ENCODE measurements around the gene SUSD1. TPM values are rescaled to one million over a fixed set of nuclear protein-coding genes. Genes with fewer than 3 reads are reported as not detected.

SUSD1 gene
- total and polyA plus RNA-seq, 3 experiments from 2014 or later, result 5.0 to 18.1 (median 5.3) TPM

GRCh38 chr9:112069318-112070169 lies 105.6 kb downstream of the SUSD1 start:
- peaks cover 5 to 11% (median 8%) of the 10 kb centered on the region in 3 donors for H3K4me1 Mint-ChIP-seq
- Histone ChIP-seq H3K4me1 (ENCODE audit: insufficient read depth, low read length) (peaks cover 20% of the 10 kb centered on the region), H3K4me3 (ENCODE audit: low read length) (no peak overlapping the region), H3K36me3 (ENCODE audit: insufficient read depth, low read length) (no peaks in the 10 kb centered on the region), H3K27ac (ENCODE audit: low read depth, low read length) (peak overlapping the region; percentile 51), H3K9me3 (ENCODE audit: low read length) (no peaks in the 10 kb centered on the region), H3K27me3 (ENCODE audit: insufficient read depth, low read length, poor library complexity, severe bottlenecking) (no peaks in the 10 kb centered on the region)
- H3K9me3 Mint-ChIP-seq, result no peaks in the 10 kb centered on the region
- no peak overlapping the region for H3K4me3 Mint-ChIP-seq
- H3K27ac Mint-ChIP-seq, result no peak overlapping the region
- DNase-seq, result no peak
- peaks cover 13 to 25% (median 18%) of the 10 kb centered on the region in 3 donors for H3K36me3 Mint-ChIP-seq
- H3K27me3 Mint-ChIP-seq, result no peaks in the 10 kb centered on the region
- CTCF ChIA-PET, result interaction anchor here (1.0 to 2.6 kb wide), 2 partner anchors 18 to 311 kb away, joined by 3 to 6 read pairs; no protein-coding TSS in a partner anchor
- POLR2A ChIA-PET, result no interaction called here

GRCh38 chr9:112065806-112066606 lies 109.1 kb downstream of the SUSD1 start:
- Mint-ChIP-seq H3K27ac (no peak overlapping the region), H3K36me3 (peaks cover 8 to 37% (median 15%) of the 10 kb centered on the region in 3 donors), H3K27me3 (no peaks in the 10 kb centered on the region), H3K9me3 (no peaks in the 10 kb centered on the region), H3K4me1 (peaks cover 14 to 21% (median 18%) of the 10 kb centered on the region in 3 donors), H3K4me3 (no peak overlapping the region)
- H3K4me3 ChIP-seq (ENCODE audit: low read length), result no peak overlapping the region
- POLR2A ChIA-PET, result no interaction called here
- no peak overlapping the region for H3K27ac ChIP-seq (ENCODE audit: low read depth, low read length)
- peaks cover 13% of the 10 kb centered on the region for H3K4me1 ChIP-seq (ENCODE audit: insufficient read depth, low read length)
- no peaks in the 10 kb centered on the region for H3K9me3 ChIP-seq (ENCODE audit: low read length)
- no peaks in the 10 kb centered on the region for H3K36me3 ChIP-seq (ENCODE audit: insufficient read depth, low read length)
- CTCF ChIA-PET, result interaction anchor here (4.1 kb wide), 1 partner anchor 9 kb away, joined by 14 read pairs; no protein-coding TSS in a partner anchor
- H3K27me3 ChIP-seq (ENCODE audit: insufficient read depth, low read length, poor library complexity, severe bottlenecking), result no peaks in the 10 kb centered on the region
- DNase-seq, result no peak

GRCh38 chr9:112064871-112065270 lies 110.2 kb downstream of the SUSD1 start:
- H3K4me3 ChIP-seq (ENCODE audit: low read length), result no peak overlapping the region
- no peak overlapping the region for H3K27ac ChIP-seq (ENCODE audit: low read depth, low read length)
- ChIA-PET CTCF (interaction anchor here (4.1 kb wide), 1 partner anchor 10 kb away, joined by 14 read pairs; no protein-coding TSS in a partner anchor), POLR2A (no interaction called here)
- H3K4me1 ChIP-seq (ENCODE audit: insufficient read depth, low read length), result peaks cover 18% of the 10 kb centered on the region
- H3K4me3 Mint-ChIP-seq, result no peak overlapping the region
- DNase-seq, result no peak
- H3K9me3 Mint-ChIP-seq, result no peaks in the 10 kb centered on the region
- H3K9me3 ChIP-seq (ENCODE audit: low read length), result no peaks in the 10 kb centered on the region
- H3K27ac Mint-ChIP-seq, result peak overlapping the region in 1 of 8 donors; percentile 12
- peaks cover 0 to 2% of the 10 kb centered on the region in 2 donors for H3K27me3 Mint-ChIP-seq
- peaks cover 4 to 30% (median 12%) of the 10 kb centered on the region in 3 donors for H3K36me3 Mint-ChIP-seq
- H3K27me3 ChIP-seq (ENCODE audit: insufficient read depth, low read length, poor library complexity, severe bottlenecking), result no peaks in the 10 kb centered on the region
- H3K36me3 ChIP-seq (ENCODE audit: insufficient read depth, low read length), result no peaks in the 10 kb centered on the region
- peaks cover 17 to 23% (median 23%) of the 10 kb centered on the region in 3 donors for H3K4me1 Mint-ChIP-seq

- peaks cover 0 to 2% of the 10 kb centered on the region in 2 donors for H3K27me3 Mint-ChIP-seq
- H3K4me3 Mint-ChIP-seq, result no peak overlapping the region
- Histone ChIP-seq H3K4me1 (ENCODE audit: insufficient read depth, low read length) (peaks cover 18% of the 10 kb centered on the region), H3K36me3 (ENCODE audit: insufficient read depth, low read length) (no peaks in the 10 kb centered on the region), H3K4me3 (ENCODE audit: low read length) (no peak overlapping the region), H3K27me3 (ENCODE audit: insufficient read depth, low read length, poor library complexity, severe bottlenecking) (no peaks in the 10 kb centered on the region), H3K9me3 (ENCODE audit: low read length) (no peaks in the 10 kb centered on the region), H3K27ac (ENCODE audit: low read depth, low read length) (no peak overlapping the region)
- peaks cover 17 to 23% (median 23%) of the 10 kb centered on the region in 3 donors for H3K4me1 Mint-ChIP-seq
- H3K27ac Mint-ChIP-seq, result peak overlapping the region in 2 of 8 donors; percentile 8 to 36
- CTCF ChIA-PET, result interaction anchor here (4.1 kb wide), 1 partner anchor 12 kb away, joined by 14 read pairs; no protein-coding TSS in a partner anchor
- POLR2A ChIA-PET, result no interaction called here
- H3K36me3 Mint-ChIP-seq, result peaks cover 4 to 28% (median 11%) of the 10 kb centered on the region in 3 donors
- no peak for DNase-seq
- H3K9me3 Mint-ChIP-seq, result no peaks in the 10 kb centered on the region
Measured at GRCh38 chr9:112063586-112063985, 111.5 kb downstream of the SUSD1 start.

GRCh38 chr9:112063151-112063550 lies 111.9 kb downstream of the SUSD1 start:
- peaks cover 3 to 32% (median 14%) of the 10 kb centered on the region in 3 donors for H3K36me3 Mint-ChIP-seq
- peak overlapping the region in 1 of 8 donors; percentile 1 for H3K27ac Mint-ChIP-seq
- ChIA-PET POLR2A (no interaction called here), CTCF (no interaction called here)
- Histone ChIP-seq H3K36me3 (ENCODE audit: insufficient read depth, low read length) (no peaks in the 10 kb centered on the region), H3K9me3 (ENCODE audit: low read length) (no peaks in the 10 kb centered on the region), H3K4me3 (ENCODE audit: low read length) (no peak overlapping the region), H3K27ac (ENCODE audit: low read depth, low read length) (no peak overlapping the region), H3K4me1 (ENCODE audit: insufficient read depth, low read length) (peaks cover 18% of the 10 kb centered on the region), H3K27me3 (ENCODE audit: insufficient read depth, low read length, poor library complexity, severe bottlenecking) (no peaks in the 10 kb centered on the region)
- no peak overlapping the region for H3K4me3 Mint-ChIP-seq
- H3K9me3 Mint-ChIP-seq, result no peaks in the 10 kb centered on the region
- no peak for DNase-seq
- peaks cover 17 to 23% (median 23%) of the 10 kb centered on the region in 3 donors for H3K4me1 Mint-ChIP-seq
- peaks cover 0 to 2% of the 10 kb centered on the region in 2 donors for H3K27me3 Mint-ChIP-seq

- Histone ChIP-seq H3K4me3 (ENCODE audit: low read length) (no peak overlapping the region), H3K27ac (ENCODE audit: low read depth, low read length) (peak overlapping the region; percentile 53), H3K27me3 (ENCODE audit: insufficient read depth, low read length, poor library complexity, severe bottlenecking) (no peaks in the 10 kb centered on the region), H3K4me1 (ENCODE audit: insufficient read depth, low read length) (peaks cover 18% of the 10 kb centered on the region), H3K36me3 (ENCODE audit: insufficient read depth, low read length) (no peaks in the 10 kb centered on the region), H3K9me3 (ENCODE audit: low read length) (no peaks in the 10 kb centered on the region)
- H3K4me1 Mint-ChIP-seq, result peaks cover 17 to 23% (median 23%) of the 10 kb centered on the region in 3 donors
- ChIA-PET POLR2A (no interaction called here), CTCF (interaction anchor here (1.9 kb wide), 1 partner anchor 13 kb away, joined by 6 read pairs; no protein-coding TSS in a partner anchor)
- peak in 2 of 5 donors; percentile 26 to 48 for DNase-seq
- peaks cover 3 to 42% (median 14%) of the 10 kb centered on the region in 3 donors for H3K36me3 Mint-ChIP-seq
- H3K27ac Mint-ChIP-seq, result peak overlapping the region in 7 of 8 donors; percentile 11 to 74 (median 54)
- peaks cover 0 to 2% of the 10 kb centered on the region in 2 donors for H3K27me3 Mint-ChIP-seq
- H3K4me3 Mint-ChIP-seq, result no peak overlapping the region
- H3K9me3 Mint-ChIP-seq, result no peaks in the 10 kb centered on the region
Measured at GRCh38 chr9:112061152-112061740, 113.9 kb downstream of the SUSD1 start.

GRCh38 chr9:112059966-112060320 lies 115.2 kb downstream of the SUSD1 start:
- H3K4me1 ChIP-seq (ENCODE audit: insufficient read depth, low read length), result peaks cover 18% of the 10 kb centered on the region
- H3K36me3 ChIP-seq (ENCODE audit: insufficient read depth, low read length), result no peaks in the 10 kb centered on the region
- Mint-ChIP-seq H3K9me3 (no peaks in the 10 kb centered on the region), H3K27ac (peak overlapping the region in 1 of 8 donors; percentile 23), H3K4me3 (no peak overlapping the region), H3K27me3 (peaks cover 0 to 2% of the 10 kb centered on the region in 2 donors), H3K36me3 (peaks cover 3 to 46% (median 16%) of the 10 kb centered on the region in 3 donors), H3K4me1 (peaks cover 17 to 23% (median 23%) of the 10 kb centered on the region in 3 donors)
- POLR2A ChIA-PET, result interaction anchor here (0.6 kb wide), 1 partner anchor 102 kb away, joined by 6 read pairs; no protein-coding TSS in a partner anchor
- H3K27me3 ChIP-seq (ENCODE audit: insufficient read depth, low read length, poor library complexity, severe bottlenecking), result no peaks in the 10 kb centered on the region
- no peak overlapping the region for H3K27ac ChIP-seq (ENCODE audit: low read depth, low read length)
- no peak overlapping the region for H3K4me3 ChIP-seq (ENCODE audit: low read length)
- CTCF ChIA-PET, result no interaction called here
- no peaks in the 10 kb centered on the region for H3K9me3 ChIP-seq (ENCODE audit: low read length)
- DNase-seq, result no peak

Measured in CD8-positive, alpha-beta memory T cell (primary cell).